ENCODE results near the gene ZNF75A. TPM values are rescaled to one million over a fixed set of nuclear protein-coding genes. Genes with fewer than 3 reads are reported as not detected.
"Not testable (repeated sequence)": the region's sequence is repeated elsewhere in the genome, so short reads cannot be mapped to it uniquely, and the experiment has no call there.

ZNF75A gene
- total RNA-seq = 10 to 100 TPM; 20.9 to 23.1 (median 21.9) TPM

DNA sequence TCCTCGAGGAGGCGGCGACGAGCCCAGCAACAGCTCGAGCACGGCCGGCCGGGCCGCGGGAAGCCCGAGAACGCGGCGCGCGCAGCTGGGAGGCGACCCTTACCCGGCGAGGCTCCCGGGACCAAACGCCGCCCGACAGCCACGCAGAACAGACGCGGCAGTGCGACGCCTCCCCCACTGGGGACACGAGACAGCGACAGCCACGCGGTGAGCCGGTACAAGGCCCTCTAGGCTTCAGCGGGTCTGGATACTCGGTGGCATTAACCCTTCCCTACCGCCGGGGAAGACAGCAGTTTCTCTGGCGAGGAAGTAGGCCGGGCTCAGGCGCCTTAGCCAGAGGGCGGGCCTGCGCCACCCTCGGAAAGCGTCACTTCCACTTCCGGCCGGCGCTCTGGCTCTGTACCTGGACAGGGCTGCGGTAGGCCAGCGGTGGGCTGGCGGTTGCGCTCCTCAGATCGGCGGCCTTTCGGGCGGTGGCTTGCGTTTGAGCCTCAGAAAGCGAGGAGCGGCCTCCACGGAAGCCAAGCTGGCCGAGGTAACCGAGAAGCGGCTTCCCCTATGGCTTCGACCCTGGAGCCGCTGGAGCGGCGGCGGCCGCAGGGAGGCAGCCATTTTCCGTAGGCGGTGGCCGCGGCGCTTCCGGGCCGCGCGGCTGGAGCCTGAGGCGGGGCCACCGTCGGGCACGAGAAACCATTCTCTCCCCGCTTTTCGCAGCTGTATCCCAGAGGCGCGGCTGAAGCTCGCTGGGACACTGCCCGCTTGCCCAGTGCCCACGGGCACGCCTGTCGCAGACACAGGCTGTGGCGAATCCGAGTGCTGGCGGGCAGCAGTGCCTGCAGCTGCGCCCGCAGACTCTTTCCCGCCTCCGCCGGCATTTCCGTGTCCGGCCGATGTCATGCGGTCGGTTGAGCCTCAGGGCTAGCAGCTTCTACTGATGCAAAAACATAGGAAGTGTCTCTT lies at the start of gene ZNF75A, which contains the start of gene TIGD7:
TSS of gene ZNF75A (plus strand) at position 389 of the 960 bp plus-strand sequence. CDS start 2,932 bp downstream, outside the sequence.
TSS of gene TIGD7 (minus strand) at position 322 of the 960 bp plus-strand sequence. CDS start 4,816 bp downstream, outside the sequence.
- peak; percentile 99 for ATAC-seq
- H3K9me3 Mint-ChIP-seq = peaks cover 32% of the 10 kb centered on the region
- H3K4me1 Mint-ChIP-seq (ENCODE audit: low read depth) = peaks cover 11% of the 10 kb centered on the region
- H3K36me3 Mint-ChIP-seq (ENCODE audit: insufficient read depth) = peaks cover 43% of the 10 kb centered on the region
- no peaks in the 10 kb centered on the region for H3K27me3 Mint-ChIP-seq (ENCODE audit: low read depth)
- peak; percentile 77 for DNase-seq
- H3K4me3 Mint-ChIP-seq = peak within 1 kb of the TSS; percentile 81

DNA sequence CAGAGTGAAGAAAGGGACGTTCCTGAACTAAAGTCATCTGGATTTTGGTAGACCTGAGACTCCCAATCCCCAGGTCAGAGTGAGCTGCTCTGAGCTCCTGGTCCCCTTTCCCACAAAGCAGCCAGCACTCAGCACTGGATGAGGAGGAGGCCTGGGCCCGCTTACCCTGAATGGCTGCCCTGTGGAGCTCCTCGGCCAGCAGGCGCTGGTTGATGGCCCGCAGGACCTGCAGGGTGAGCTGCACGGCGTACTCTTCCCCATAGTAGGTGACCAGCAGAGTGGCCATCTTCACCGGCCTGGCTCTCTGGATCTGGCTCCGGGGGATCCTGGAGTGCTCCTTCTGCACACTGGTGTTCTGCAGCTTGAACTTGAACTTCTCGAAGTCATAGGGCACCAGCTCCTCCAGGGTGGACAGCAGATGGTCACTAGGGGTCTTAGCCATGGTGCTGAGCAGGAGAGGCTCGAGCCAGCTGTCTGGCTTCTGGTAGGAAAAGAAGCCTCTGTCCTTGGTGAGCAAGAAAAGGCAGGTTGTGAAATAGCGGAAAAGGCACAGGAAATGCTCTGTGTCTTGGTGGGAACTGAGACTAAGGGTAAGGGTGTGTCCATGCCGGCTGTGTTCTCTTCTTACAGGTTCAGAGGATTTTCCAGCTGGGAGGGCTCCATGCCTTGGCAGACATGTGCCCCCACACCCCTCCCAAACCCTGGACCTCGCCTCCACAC lies 49.0 kb upstream of the ZNF75A start, which contains the start of gene MEFV:
TSS of gene MEFV (minus strand) at position 488 of the 720 bp plus-strand sequence. CDS start at position 442, 46 bp downstream.
- H3K4me3 Mint-ChIP-seq = no peak within 1 kb of the TSS
- no peaks in the 10 kb centered on the region for H3K4me1 Mint-ChIP-seq (ENCODE audit: low read depth)

DNA sequence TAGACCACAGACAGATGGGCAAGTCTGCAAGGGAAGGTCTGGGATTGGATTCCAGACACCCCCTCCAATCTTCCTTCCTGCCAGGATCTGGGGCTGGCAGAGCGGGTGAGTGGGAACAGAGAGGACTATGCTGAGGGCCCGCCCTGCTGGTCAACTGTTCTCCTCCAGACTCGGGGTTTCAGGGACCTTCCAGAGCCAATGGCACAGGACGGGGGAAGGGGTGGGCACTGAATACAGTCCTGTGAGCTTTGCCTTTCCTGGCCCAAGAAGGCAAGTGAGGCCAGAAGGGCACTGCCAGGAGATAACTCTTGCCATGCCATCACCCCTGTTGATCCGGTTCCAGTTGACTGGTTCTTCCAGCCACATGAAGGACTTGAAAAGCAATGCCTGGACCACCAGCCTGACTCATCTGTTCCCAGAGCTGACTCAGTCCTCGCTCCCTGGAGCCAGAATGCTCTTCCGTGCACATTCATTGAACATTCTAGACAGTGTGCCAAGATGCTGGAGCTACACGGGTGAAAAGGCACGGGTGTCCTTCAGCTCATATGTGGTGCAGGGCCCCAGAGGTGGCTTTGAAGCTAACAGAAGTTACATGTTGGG lies 48.3 kb upstream of the ZNF75A start:
- DNase-seq (no peak), ATAC-seq (no peak)
- no peak overlapping the region for H3K4me3 Mint-ChIP-seq
- no peaks in the 10 kb centered on the region for H3K36me3 Mint-ChIP-seq (ENCODE audit: insufficient read depth)
- H3K27me3 Mint-ChIP-seq (ENCODE audit: low read depth) = no peaks in the 10 kb centered on the region
- H3K4me1 Mint-ChIP-seq (ENCODE audit: low read depth) = peaks cover 2% of the 10 kb centered on the region
- H3K9me3 Mint-ChIP-seq = no peaks in the 10 kb centered on the region

More for the DNA sequence above, 49.0 kb upstream of the ZNF75A start, which contains the start of gene MEFV:
- H3K9me3 Mint-ChIP-seq = no peaks in the 10 kb centered on the region
- no peaks in the 10 kb centered on the region for H3K27me3 Mint-ChIP-seq (ENCODE audit: low read depth)
- ATAC-seq (no peak), DNase-seq (no peak)
- no peaks in the 10 kb centered on the region for H3K36me3 Mint-ChIP-seq (ENCODE audit: insufficient read depth)

DNA sequence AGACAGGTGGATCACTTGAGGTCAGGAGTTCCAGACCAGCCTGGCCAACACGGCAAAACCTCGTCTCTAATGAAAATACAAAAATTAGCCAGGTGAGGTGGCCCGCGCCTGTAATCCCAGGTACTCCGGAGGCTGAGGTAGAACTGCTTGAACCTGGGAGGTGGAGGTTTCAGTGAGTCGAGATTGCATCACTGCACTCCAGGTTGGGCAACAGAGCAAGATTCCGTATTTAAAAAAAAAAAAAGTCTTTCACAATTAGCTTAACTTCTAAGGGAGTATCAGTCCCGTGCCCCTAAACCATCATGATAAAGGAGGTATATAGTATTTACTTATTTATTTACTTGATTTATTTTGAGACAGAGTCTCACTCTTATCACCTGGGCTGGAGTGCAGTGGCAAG lies 45.5 kb upstream of the ZNF75A start:
- H3K9me3 Mint-ChIP-seq = no peaks in the 10 kb centered on the region
- H3K4me1 Mint-ChIP-seq (ENCODE audit: low read depth) = peaks cover 22% of the 10 kb centered on the region
- ATAC-seq (no peak), DNase-seq (no peak)
- no peak overlapping the region for H3K4me3 Mint-ChIP-seq
- no peaks in the 10 kb centered on the region for H3K36me3 Mint-ChIP-seq (ENCODE audit: insufficient read depth)
- no peaks in the 10 kb centered on the region for H3K27me3 Mint-ChIP-seq (ENCODE audit: low read depth)

DNA sequence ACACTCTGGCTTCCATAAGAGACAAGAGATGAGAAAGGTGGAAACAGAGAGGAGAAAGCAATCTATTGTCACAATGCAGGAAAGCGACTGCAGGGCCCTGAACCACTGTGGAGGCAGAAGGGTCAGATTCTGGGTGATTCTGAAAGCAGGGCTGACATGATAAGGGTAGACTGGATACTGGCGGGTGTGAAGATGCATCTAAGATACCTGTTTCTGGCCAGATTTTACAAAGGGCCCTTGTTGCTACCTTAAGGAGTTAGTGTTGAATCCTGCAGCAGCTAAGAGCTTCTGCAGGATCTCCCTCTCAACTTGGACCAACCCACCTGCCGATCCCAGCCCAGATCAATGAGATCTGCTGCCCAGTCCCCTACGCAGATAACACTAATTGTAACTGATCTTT lies 42.8 kb upstream of the ZNF75A start:
- no peaks in the 10 kb centered on the region for H3K36me3 Mint-ChIP-seq (ENCODE audit: insufficient read depth)
- DNase-seq (no peak), ATAC-seq (no peak)
- H3K4me3 Mint-ChIP-seq = peak overlapping the region; percentile 85
- H3K9me3 Mint-ChIP-seq = no peaks in the 10 kb centered on the region
- peaks cover 35% of the 10 kb centered on the region for H3K4me1 Mint-ChIP-seq (ENCODE audit: low read depth)
- no peaks in the 10 kb centered on the region for H3K27me3 Mint-ChIP-seq (ENCODE audit: low read depth)

DNA sequence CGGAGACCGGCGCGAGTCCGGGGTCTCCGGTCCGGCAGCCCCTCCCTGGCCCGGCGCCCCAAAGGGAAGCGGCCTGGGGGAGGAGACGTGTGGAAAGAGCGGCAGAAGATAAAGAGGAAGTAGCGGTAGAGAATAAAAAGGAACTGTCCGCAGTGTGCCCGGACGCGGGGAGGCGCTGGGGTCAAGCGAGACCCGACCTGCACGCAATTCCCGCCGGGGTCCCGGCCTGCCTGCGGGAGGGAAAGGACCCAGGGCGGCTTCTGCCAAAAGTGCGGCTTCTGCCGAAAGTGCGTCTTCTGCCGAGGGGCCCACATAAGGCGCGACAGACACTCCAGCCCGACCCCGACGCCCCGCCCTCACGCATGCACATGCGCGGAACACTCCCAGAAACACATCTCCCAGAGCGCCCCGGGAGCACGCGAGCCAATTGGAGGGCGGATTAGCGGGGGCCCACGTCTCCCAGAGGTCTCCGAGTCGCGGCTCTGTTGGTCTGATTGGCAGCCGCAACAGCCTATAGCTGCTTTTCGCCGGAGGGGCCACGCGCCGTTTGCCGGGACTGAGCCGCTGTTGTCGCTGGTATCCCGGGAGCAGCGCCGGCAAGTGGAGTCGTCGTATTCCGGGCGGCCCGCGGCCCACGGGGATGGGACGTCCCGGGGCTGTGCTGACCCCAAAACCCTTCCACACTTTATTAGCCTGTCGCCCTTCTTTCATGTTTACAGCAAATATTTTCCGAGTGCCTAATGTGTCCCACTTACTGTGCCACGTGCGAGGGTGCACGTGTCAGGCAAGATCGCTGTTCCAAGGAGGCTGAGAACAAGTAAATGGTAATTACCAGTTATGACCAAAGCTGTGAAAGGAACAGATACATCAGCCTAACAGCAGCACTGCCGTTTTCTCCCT lies 40.9 kb upstream of the ZNF75A start:
- no peaks in the 10 kb centered on the region for H3K9me3 Mint-ChIP-seq
- peaks cover 35% of the 10 kb centered on the region for H3K4me1 Mint-ChIP-seq (ENCODE audit: low read depth)
- peak overlapping the region; percentile 85 for H3K4me3 Mint-ChIP-seq
- DNase-seq (peak; percentile 92), ATAC-seq (peak; percentile 87 to 90)
- peaks cover 3% of the 10 kb centered on the region for H3K36me3 Mint-ChIP-seq (ENCODE audit: insufficient read depth)
- H3K27me3 Mint-ChIP-seq (ENCODE audit: low read depth) = no peaks in the 10 kb centered on the region

DNA sequence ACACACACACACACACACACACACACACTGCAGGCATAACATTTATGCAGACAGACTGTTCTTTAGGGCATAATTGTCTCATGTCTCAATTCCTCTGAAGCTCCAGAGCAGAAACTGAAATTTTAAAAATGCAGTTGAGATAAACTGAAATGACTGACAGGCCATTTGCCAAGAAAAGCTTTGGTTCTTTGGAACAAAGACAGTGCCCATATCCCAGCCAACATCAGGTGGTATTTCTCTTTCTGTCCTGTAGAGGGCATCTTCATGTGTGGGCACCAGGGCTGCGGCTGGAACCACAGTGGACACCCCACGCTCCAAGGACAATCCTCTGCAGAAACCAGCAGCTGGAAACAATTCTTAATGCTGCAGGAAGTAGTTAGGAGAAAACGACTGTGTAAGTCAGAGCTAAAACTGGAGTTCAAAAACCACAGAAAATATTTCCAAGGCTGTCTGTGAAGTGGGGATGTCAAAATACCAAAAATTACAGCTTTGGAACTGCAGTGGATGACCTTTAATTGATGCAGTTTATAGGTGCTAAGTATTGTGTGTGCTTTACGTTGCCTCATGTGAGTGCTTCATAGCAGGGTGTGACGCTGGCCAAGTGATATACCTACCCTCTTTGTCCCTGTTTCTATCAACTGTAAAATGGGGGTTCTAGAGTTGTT lies 38.3 kb upstream of the ZNF75A start:
- Mint-ChIP-seq H3K4me1 (ENCODE audit: low read depth) (peaks cover 33% of the 10 kb centered on the region), H3K36me3 (ENCODE audit: insufficient read depth) (peaks cover 3% of the 10 kb centered on the region), H3K27me3 (ENCODE audit: low read depth) (no peaks in the 10 kb centered on the region), H3K4me3 (no peak overlapping the region), H3K9me3 (no peaks in the 10 kb centered on the region)
- no peak for DNase-seq
- no peak for ATAC-seq

DNA sequence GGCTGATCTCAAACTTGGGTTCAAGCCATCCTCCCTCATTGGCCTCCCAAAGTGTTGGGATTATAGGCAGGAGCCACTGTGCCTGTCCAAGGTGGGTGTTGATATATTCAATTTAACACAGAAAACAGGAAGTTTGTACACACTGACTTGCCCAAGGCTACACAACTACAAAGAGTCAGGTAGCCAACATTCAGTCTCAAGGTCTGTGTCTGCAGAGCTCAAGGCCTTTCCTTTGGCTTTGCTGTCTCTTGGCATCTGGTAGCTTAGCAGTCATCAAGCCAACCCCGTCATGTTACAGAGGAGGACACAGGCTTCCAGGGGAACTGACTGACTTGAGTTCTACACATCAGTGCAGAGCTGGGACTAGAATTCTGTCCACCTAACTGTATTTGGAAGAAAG lies 37.0 kb upstream of the ZNF75A start:
- Mint-ChIP-seq H3K27me3 (ENCODE audit: low read depth) (no peaks in the 10 kb centered on the region), H3K36me3 (ENCODE audit: insufficient read depth) (peaks cover 3% of the 10 kb centered on the region), H3K4me1 (ENCODE audit: low read depth) (peaks cover 22% of the 10 kb centered on the region), H3K4me3 (no peak overlapping the region), H3K9me3 (no peaks in the 10 kb centered on the region)
- no peak for ATAC-seq
- DNase-seq = no peak

DNA sequence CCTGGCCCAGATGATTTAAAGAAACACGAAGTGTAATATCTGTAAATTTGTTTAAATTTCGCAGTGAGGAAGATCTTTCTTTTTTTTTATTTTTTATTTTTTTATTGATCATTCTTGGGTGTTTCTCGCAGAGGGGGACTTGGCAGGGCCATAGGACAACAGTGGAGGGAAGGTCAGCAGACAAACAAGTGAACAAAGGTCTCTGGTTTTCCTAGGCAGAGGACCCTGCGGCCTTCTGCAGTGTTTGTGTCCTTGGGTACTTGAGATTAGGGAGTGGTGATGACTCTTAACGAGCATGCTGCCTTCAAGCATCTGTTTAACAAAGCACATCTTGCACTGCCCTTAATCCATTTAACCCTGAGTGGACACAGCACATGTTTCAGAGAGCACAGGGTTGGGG lies 34.6 kb upstream of the ZNF75A start:
- DNase-seq; H3K9me3 Mint-ChIP-seq; H3K4me3 Mint-ChIP-seq; ATAC-seq; H3K36me3 Mint-ChIP-seq (ENCODE audit: insufficient read depth); H3K4me1 Mint-ChIP-seq (ENCODE audit: low read depth); H3K27me3 Mint-ChIP-seq (ENCODE audit: low read depth): not testable (repeated sequence)

DNA sequence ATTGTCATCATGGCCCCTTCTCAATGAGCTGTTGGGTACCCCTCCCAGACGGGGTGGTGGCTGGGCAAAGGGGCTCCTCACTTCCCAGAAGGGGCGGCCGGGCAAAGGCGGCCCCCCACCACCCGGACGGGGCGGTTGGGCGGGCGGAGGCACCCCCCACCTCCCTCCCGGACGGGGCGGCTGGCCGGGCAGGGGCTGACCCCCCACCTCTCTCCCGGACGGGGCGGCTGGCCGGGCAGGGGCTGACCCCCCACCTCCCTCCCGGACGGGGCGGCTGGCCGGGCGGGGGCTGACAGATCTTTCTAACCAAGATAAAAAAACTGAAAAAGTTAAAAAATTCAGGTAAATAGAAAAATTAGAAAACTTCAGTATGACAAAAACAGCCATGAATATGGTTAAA lies 34.0 kb upstream of the ZNF75A start:
- H3K36me3 Mint-ChIP-seq (ENCODE audit: insufficient read depth); DNase-seq; H3K27me3 Mint-ChIP-seq (ENCODE audit: low read depth); H3K9me3 Mint-ChIP-seq; H3K4me3 Mint-ChIP-seq; H3K4me1 Mint-ChIP-seq (ENCODE audit: low read depth); ATAC-seq: not testable (repeated sequence)

DNA sequence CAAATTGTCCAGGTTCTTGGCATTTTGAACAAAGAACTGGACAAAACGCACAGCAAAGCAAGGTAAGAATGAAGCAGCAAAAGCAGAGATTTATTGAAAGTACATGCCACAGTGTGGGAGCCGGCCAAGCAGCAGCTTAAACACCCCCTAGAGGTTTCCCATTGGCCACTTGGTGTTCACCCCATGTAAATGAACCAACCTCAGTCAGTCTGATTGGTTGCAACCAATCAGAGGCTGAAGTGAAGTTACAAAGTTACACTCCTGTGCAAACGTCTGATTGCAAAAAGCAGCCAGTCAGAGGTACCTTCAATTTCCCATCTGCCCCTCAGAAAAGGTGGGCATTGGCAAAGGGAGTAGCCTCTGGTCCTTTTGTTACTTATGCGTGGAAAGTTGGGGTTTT lies 30.8 kb upstream of the ZNF75A start:
- H3K4me3 Mint-ChIP-seq = no peak overlapping the region
- no peaks in the 10 kb centered on the region for H3K36me3 Mint-ChIP-seq (ENCODE audit: insufficient read depth)
- H3K27me3 Mint-ChIP-seq (ENCODE audit: low read depth) = peaks cover 3% of the 10 kb centered on the region
- no peak for DNase-seq
- no peaks in the 10 kb centered on the region for H3K4me1 Mint-ChIP-seq (ENCODE audit: low read depth)
- H3K9me3 Mint-ChIP-seq = no peaks in the 10 kb centered on the region
- no peak for ATAC-seq

DNA sequence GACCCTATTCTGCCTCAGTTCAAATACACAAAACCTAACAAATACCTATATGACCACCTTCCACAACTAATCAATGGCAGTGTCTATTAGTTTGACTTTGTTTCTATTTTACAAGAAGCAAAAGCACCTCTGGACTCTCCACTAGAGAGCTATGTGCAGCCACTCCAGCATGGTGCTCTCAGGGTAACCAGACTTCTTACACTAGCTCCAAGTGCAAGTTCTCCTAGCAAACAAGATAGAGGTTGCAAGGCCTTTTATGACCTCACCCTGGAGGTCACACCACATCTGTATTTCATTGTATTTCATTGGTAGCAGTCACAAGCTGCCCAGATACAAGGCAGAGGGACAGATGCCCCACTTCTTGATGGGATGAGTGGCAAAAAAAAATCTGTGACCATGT lies 30.4 kb upstream of the ZNF75A start:
- H3K36me3 Mint-ChIP-seq (ENCODE audit: insufficient read depth) = no peaks in the 10 kb centered on the region
- H3K4me1 Mint-ChIP-seq (ENCODE audit: low read depth) = no peaks in the 10 kb centered on the region
- no peak for ATAC-seq

DNA sequence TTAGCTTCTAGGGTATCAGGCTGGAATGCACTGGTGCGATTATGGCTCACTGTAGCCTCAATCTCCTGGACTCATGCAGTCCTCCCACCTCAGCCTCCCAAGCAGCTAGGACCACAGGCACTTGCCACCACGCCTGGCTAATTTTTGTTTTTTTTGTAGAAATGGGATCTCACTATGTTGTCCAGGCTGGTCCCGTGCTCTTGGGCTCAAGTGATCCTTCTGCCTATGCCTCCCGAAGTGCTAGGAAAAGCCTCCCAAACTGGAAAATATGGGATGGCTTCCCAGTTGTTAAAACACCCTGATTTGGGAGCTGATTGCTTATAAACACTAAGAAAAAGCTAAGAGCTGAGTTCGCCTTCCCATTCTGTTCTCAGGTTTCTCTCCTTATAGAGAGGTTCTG lies 28.6 kb upstream of the ZNF75A start:
- no peaks in the 10 kb centered on the region for H3K9me3 Mint-ChIP-seq
- no peak for ATAC-seq
- no peaks in the 10 kb centered on the region for H3K36me3 Mint-ChIP-seq (ENCODE audit: insufficient read depth)
- no peak for DNase-seq
- H3K27me3 Mint-ChIP-seq (ENCODE audit: low read depth) = peaks cover 3% of the 10 kb centered on the region
- H3K4me3 Mint-ChIP-seq = no peak overlapping the region
- H3K4me1 Mint-ChIP-seq (ENCODE audit: low read depth) = peaks cover 3% of the 10 kb centered on the region

More for the DNA sequence above, 30.4 kb upstream of the ZNF75A start:
- Mint-ChIP-seq H3K27me3 (ENCODE audit: low read depth) (peaks cover 3% of the 10 kb centered on the region), H3K9me3 (no peaks in the 10 kb centered on the region), H3K4me3 (no peak overlapping the region)
- no peak for DNase-seq

All from activated T-cell treated with anti-CD3 and anti-CD28 coated beads, Interleukin-2, amount 50 U/mL, for 4 hours (primary cell).